ENCODE data around the gene HTR4.

The HTR4 gene

GRCh38 chr5:148524721-148525120 lies 129.6 kb downstream of the HTR4 start:
- DNase-seq = no peak

- no peak for DNase-seq
Measured at GRCh38 chr5:148523139-148523538, 131.2 kb downstream of the HTR4 start.

- DNase-seq = no peak
Measured at GRCh38 chr5:148515460-148515859, 138.9 kb downstream of the HTR4 start.

GRCh38 chr5:148514344-148514743 lies 140.0 kb downstream of the HTR4 start:
- DNase-seq = no peak

GRCh38 chr5:148512498-148512897 lies 141.8 kb downstream of the HTR4 start:
- DNase-seq = no peak

- no peak for DNase-seq
Measured at GRCh38 chr5:148511810-148512347, 142.4 kb downstream of the HTR4 start.

GRCh38 chr5:148509893-148510292 lies 144.4 kb downstream of the HTR4 start:
- DNase-seq = no peak

- DNase-seq = no peak
Measured at GRCh38 chr5:148507648-148508047, 146.7 kb downstream of the HTR4 start.

GRCh38 chr5:148499452-148499851 lies 154.9 kb downstream of the HTR4 start:
- no peak for DNase-seq

- no peak for DNase-seq
Measured at GRCh38 chr5:148497757-148498156, 156.6 kb downstream of the HTR4 start.

- no peak for DNase-seq
Measured at GRCh38 chr5:148492351-148492750, 162.0 kb downstream of the HTR4 start.

- DNase-seq = no peak
Measured at GRCh38 chr5:148491793-148492184, 162.5 kb downstream of the HTR4 start.

- no peak for DNase-seq
Measured at GRCh38 chr5:148491015-148491792, 163.1 kb downstream of the HTR4 start.

- DNase-seq = no peak
Measured at GRCh38 chr5:148488757-148489156, 165.6 kb downstream of the HTR4 start.

GRCh38 chr5:148486456-148486855 lies 167.9 kb downstream of the HTR4 start:
- DNase-seq = no peak

GRCh38 chr5:148484651-148485050 lies 169.7 kb downstream of the HTR4 start:
- DNase-seq = no peak

- DNase-seq = no peak
Measured at GRCh38 chr5:148483750-148484149, 170.6 kb downstream of the HTR4 start.

- DNase-seq = no peak
Measured at GRCh38 chr5:148482697-148483462, 171.4 kb downstream of the HTR4 start.

- DNase-seq = no peak
Measured at GRCh38 chr5:148482196-148482595, 172.1 kb downstream of the HTR4 start.

GRCh38 chr5:148477429-148477828 lies 176.9 kb downstream of the HTR4 start:
- no peak for DNase-seq

GRCh38 chr5:148476302-148476701 lies 178.0 kb downstream of the HTR4 start:
- DNase-seq = no peak

- no peak for DNase-seq
Measured at GRCh38 chr5:148474025-148474511, 180.3 kb downstream of the HTR4 start.

- DNase-seq = no peak
Measured at GRCh38 chr5:148471379-148471778, 182.9 kb downstream of the HTR4 start.

- no peak for DNase-seq
Measured at GRCh38 chr5:148469501-148469935, 184.8 kb downstream of the HTR4 start.

Data from NCI-H2081 treated with DMSO at 0.1 percent for 48 hours (cell line).